ENCODE data around the gene SCFD2.

DNA sequence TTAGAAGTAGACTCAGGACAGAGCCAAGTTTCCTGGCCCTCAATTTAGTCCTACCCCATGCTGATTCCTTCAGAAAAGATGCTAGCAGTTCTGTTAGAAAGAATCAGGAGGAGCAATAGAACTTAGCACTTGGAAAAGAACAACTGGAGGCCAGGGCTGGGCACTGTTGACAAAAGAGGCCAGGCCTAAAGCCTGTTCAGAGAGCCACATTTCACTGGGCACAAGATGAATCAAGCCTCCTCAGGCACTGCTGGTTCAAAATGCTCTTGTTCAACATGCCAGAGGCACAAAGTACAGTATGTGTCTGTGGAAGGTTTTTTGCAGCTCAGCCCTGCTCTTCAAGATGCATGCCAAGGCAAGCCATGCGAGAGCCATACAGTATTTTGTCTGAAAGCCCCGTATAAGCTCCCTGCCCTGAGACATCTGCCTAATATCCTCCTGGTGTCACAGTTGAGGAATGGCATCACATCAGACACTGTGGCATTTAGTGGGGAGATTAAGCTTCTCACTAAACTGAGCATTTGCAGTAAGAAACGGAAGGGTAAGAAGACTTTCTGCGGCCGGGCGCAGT is 450.0 kb downstream of the SCFD2 start:
- TF ChIP-seq, protein P1, sequence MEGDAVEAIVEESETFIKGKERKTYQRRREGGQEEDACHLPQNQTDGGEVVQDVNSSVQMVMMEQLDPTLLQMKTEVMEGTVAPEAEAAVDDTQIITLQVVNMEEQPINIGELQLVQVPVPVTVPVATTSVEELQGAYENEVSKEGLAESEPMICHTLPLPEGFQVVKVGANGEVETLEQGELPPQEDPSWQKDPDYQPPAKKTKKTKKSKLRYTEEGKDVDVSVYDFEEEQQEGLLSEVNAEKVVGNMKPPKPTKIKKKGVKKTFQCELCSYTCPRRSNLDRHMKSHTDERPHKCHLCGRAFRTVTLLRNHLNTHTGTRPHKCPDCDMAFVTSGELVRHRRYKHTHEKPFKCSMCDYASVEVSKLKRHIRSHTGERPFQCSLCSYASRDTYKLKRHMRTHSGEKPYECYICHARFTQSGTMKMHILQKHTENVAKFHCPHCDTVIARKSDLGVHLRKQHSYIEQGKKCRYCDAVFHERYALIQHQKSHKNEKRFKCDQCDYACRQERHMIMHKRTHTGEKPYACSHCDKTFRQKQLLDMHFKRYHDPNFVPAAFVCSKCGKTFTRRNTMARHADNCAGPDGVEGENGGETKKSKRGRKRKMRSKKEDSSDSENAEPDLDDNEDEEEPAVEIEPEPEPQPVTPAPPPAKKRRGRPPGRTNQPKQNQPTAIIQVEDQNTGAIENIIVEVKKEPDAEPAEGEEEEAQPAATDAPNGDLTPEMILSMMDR (conservative IDR thresholded peaks at IDR 0.05 in 1 of 2, IDR thresholded peaks at IDR 0.05 in 1 of 2; ENCODE audit: extremely low read depth in 1 of 2, insufficient read depth in 1 of 2, low read depth in 1 of 2, low read length in 2 of 2): no peak
- no peak for TF ChIP-seq EZH2 (IDR thresholded peaks at IDR 0.05; ENCODE audit: borderline replicate concordance, low read length)
